ENCODE results near the gene CBX4.
"Not testable (repeated sequence)": the region's sequence is repeated elsewhere in the genome, so short reads cannot be mapped to it uniquely, and the experiment has no call there.

CBX4 gene

DNA sequence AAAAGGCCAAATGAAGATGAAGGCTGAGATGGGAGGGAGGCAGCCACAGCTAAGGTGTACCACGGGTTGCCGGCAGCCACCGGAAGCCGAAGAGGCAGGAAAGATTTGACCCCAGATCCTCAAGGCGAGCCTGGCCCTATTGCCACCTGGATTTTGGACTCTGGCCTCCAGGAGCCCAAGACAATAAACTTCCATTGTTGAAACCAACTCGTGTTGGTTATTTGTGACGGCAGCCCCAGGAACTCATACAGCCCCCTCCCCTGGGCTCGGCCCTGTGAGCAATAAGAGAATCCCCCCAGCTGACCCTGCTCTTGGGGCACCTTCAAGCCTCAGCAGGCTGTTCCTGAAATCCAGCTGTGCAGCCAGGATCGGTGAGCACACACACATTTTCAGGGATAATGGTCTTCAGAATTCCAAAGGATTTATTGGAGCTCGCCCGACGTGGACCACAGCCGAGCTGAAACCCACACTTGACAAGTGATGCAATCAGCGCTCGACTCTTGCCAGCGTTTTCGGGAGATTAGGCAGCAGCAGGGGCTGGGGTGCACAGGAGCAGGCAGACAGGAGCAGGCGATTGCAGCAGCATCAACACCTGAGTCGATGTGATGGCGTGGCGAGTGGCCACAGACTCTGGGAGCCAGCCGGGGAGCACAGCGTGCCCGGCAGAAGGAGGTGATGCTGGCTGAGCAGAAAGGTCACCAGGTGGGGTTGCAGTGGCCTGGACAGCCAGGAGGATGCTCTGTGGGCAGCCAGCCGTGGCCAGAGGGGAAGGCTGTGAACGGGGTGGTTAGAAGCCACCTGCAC, 22.4 kb upstream of the CBX4 start:
- DNase-seq (ENCODE audit: low read depth in 4 of 4, low spot score in 1 of 4), result no peak

DNA sequence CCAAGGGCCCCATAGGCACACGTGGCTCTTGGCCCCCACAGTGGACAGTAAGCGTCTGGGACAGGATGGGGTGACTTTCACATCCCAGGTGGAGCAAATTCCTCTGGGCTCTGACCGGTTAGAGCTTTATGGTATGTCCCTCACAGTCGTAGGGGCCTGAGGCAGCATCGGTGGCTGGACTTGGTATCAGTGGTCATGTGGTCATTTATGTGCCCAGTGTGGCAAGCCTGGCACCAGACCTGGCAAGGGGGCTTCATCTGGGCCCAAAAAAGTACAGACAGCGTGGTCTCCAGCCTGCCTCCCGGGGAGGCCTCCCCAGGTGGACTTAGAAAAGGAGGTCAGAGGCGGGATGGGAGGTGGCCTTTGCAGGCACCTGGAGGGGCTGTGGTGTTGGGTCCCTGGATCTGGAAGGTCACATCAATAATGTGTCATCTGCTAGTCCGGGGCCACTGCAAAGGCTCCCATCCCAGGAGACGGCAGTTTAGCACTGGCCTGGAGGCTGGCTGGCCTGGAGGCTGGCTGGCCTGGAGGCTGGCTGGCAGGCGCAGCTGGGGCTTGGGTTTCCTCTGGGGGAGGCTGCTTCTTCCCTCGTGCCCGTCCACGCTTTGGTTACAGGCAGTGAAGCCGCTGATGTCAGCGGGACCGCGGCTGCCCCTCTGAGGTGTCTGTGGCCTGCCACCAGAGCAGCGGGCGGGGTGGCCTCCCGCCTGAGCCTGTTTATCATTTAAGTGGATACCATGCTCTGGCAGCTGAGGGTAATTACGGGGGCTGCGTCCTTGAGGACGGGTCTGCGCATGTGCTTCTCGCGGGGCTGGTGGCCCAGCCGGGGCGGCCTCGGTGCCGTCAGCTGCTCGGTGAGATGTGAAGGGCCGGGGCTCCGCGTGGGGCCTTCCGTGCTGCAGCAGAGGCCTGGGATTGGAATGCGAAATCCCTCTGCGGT, 20.7 kb upstream of the CBX4 start:
- DNase-seq (ENCODE audit: low read depth in 4 of 4, low spot score in 1 of 4), result no peak

DNA sequence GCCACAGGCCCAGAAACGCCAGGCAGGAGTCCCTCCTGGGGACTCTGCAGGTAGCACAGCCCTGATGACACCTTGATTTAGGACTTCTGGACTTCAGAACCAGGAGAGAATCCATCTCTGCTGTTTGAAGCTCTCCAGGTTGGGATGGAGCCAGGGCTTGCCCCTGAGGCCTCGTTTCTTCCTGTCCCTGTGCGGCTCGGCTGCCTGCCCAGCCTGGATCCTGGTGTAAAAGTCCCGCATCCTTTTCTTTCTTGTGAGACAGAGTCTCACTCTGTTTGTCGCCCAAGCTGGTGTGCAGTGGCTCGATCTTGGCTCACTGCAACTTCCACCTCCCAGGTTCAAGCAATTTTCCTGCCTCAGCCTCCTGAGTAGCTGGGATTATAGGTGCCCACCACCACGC, 17.9 kb upstream of the CBX4 start:
- DNase-seq (ENCODE audit: low read depth in 4 of 4, low spot score in 1 of 4), result no peak

DNA sequence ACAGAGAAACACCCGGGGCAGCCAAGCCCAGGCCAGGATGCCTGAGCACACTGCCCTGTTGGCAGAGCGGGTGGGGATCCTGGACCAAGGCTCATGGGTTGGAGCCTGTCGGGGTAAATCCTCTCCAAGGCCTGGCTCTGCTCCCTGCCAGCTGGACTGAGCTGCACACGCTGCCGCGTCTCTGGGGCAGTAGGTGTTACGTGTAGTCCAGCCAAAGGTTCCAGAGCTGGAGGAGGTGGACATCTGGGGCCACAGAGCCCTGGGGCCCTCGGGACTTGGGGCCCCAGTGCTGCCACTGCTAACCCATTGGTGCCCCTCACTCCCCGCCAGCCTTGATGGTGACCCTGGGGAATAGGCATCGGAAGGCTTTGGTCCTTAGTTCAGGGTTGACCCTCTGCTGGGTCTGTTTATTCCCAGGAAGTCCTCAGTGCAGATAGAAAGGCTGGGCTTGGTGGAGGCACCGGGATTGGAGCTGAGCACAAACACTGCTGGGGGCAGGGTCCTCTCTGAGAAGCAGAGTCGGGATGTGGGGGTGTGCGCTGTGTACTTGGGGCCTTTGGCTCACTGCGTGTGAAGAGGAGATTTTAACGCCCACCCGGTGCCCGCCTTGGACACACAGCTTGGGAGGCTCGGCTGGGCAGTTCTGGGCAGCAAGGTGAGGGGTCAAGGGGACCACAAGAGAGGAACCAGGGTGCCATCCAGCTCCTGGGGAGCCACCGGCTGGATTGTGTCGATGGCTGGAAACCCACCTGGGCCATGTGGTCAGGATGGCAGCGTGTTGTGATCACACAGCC, 16.3 kb upstream of the CBX4 start:
- no peak for DNase-seq (ENCODE audit: low read depth in 4 of 4, low spot score in 1 of 4)

DNA sequence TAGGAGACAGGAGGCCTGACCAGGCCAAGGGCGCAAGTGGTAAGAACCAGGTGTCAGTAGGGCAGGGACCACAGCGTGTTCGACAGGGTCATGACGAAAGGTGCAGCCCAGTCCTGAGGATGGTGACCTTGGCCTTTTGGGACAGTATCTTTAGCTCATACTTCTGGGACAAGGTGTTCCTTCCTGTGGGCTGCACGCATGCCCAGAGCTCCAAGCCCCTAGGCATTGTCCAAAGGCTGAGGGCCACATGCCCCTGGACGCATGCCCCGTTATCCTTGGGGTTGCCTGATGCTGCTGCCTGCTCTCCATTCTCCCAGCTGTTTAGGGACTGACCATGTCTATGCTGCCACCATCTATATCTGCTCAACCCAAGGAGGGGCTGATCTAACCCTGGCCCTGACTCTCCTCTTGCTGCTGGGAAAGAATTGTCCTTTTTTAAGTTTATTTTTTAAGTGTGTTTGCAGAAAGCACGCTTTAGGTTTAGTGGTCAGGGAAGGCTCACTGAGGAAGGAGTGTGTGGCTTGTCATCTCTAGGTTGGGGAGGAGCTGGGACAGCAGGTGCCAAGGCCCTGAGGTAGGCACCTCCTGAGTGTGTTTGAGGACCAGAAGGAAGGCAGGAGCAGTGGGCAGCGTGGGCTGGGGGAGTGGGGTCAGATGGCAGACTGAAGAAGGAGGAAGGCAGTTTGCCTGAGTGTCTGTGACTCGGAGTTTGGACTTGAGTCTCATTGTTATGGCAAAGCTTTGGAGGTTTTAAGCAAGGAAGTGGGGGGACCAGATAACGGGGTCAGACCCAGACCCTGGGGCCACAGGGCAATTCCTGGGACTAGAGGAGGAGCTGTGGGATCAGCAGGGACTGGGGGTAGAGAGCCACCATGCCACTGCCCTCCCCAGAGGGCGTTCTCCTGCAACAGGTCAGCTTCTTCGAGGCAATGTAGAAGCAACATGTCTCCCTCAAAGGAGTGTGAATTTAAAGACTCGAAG, 15.1 kb upstream of the CBX4 start:
- DNase-seq (ENCODE audit: low read depth in 4 of 4, low spot score in 1 of 4), result no peak

DNA sequence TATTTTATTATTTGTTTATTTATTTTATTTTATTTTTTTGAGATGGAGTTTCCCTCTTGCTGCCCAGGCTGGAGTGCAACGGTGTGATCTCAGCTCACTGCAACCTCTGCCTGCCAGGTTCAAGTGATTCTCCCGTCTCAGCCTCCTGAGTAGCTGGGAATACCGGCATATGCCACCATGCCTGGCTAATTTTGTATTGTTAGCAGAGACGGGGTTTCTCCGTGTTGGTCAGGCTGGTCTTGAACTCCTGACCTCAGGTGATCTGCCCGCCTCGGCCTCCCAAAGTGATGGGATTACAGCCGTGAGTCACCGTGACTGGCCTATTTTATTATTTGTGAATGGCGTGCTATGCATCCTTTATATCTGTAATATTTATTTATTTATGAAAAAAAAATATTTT, 13.9 kb upstream of the CBX4 start:
- DNase-seq (ENCODE audit: low read depth in 4 of 4, low spot score in 1 of 4), result not testable (repeated sequence)

DNA sequence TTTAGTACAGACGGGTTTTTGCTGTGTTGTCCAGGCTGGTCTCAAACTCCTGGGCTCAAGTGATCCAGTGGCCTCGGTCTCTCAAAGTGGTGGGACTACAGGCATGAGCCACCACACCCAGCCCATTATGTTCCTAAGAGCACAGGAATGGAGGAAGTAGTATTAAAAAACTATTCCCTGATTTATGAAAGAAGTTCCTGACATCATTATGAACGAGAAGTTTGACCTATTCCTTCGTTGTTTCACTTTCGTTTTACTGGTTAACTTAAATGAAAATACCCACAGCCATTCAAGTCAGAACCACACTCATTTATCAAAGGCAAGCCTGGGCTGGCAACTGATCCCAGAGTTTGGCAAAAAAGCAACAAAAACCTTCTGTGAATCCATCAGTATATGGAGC, 13.5 kb upstream of the CBX4 start:
- no peak for DNase-seq (ENCODE audit: low read depth in 4 of 4, low spot score in 1 of 4)

DNA sequence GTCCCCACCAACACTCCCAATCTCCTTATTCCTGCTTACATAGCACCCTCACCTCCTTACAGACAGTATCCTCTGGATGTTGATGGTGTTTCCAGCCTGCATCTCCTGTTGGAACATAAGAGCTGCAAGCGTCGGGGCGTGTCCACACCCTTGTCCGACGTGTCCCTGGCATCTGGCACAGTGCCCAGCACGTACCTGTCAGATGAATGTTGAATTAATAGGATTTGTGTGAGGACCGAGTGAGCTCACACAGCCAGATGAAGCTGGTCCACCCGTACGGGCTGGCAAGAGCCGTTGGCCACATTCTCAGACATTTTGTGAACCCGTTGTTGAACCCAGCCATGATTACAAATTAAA, 12.2 kb upstream of the CBX4 start:
- no peak for DNase-seq (ENCODE audit: low read depth in 4 of 4, low spot score in 1 of 4)

DNA sequence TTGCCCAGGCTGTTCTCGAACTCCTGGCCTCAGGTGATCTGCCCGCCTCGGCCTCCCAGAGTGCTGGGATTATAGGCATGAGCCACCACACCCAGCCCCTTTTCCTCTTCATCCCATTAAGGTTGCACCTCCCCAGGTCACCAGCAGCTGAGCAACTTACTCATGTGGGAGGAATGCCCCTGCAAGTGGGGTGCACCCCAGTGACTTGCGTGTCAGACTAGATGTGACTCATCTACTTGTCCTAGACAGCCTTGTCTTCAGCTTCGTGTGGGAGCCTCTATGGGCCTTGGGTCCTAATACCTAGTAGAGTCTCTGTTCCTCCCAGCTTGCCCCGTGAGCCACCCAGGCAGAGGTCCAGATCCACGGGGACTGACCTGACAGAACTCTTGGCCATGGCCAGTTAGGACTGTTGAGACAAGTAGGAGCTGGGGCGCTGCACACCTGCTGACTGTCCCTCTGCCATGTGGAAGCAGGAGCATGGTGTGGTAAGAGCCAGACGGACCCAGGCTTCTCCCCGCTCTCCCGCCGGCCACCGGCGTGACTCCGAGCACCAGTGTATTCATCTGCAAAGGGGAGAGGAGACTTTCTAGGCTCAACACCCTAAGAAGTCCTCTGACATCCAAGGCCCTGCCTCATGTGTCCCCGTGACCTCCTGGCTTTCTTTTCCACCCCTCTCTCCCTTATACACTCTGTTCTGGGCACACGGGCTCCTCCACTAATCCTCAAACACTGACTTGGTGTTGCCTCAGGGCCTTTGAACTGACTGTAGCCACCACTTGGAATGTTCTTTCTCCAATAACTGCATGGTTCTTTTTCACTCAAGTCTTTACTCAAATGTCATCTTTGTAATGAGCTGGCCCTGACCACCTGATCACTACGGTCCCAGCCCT, 11.6 kb upstream of the CBX4 start:
- no peak for DNase-seq (ENCODE audit: low read depth in 4 of 4, low spot score in 1 of 4)

DNA sequence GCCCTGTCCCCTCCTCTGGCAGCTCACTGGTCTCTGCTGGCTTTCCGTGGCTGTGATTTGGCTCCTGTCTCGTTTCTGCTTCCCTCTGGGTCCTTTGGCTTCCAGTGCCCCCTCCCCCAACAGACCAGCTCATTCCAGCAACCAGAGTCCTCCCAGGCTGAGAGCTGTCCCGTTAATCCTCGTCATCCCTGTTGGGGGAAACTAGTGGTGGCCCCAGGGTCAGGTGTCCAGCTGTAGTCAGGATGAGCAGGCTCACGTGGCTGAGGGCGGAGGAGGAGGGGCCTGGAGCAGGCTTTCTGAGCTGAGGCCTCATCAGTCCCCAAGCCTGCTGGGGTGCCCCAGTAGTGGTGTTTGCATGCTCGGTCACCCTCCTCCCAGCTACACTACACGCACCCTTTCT, 10.7 kb upstream of the CBX4 start:
- DNase-seq (ENCODE audit: low read depth in 4 of 4, low spot score in 1 of 4), result no peak

DNA sequence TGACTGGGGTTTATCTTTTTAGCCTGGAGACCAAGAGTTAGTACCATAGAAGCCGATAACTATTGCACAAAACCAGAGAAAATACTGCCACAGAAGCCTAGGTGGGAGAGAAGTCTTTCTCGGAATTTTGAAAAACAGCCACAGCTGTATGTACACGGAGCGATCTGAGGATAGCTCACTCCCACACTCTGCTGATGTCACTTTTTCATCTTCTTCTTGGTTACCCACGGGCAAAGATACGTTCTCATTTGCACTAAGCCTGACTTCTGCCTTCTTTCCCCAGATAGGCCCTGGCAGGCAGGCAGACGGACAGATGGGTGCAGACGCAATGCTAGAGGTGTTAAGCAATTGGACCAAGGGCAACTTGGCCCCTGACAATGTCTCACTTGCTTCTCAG, 9.1 kb upstream of the CBX4 start:
- no peak for DNase-seq (ENCODE audit: low read depth in 4 of 4, low spot score in 1 of 4)

DNA sequence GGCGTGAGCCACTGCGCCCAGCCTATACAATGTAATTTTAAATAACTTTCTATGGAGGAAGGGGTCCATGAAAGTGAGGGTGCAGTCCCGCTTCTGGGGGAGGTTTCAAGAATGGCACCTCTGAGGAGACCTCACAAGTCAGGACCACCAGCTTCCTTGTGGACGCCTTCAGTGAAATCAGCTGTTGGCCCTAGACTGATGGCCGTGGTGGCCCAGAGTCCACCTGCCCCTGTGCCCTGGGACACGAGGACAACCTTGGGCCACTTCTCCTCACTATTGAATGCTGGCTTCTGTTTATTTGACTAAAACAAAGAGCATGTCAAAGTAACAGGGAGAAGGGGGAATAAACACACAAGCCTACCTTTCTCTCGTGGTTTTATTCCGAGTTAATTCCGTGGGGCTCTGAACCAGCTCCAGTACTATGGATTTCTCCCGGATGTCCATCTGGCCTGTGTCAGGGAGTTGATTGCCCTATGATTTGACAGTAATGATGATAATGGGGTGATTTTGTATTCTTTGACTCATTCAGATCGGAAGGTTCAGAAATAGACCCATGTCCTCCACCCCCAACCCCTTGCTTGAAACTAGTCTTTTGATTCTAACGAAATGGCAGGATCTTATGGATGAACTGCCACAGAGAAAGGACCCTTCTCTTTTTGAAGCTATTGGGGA, 8.6 kb upstream of the CBX4 start:
- DNase-seq (ENCODE audit: low read depth in 4 of 4, low spot score in 1 of 4), result no peak

DNA sequence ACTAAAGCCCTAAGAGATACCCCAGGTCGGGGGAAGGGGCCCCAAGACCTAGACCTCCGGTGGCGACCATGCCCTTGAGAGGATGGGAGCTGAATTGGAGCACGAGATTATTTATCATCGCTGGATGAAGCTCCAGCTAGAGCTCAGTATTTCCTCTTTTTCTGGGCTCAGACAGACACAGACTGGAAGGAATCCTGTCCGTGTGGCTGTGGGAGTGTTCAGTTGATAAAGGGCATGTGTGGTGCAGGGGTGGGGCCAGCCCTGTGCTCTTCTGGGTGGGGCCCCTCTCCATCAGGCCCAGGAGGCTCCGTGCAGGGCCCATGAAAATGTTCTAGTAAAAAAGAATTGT, 6.3 kb upstream of the CBX4 start:
- DNase-seq (ENCODE audit: low read depth in 4 of 4, low spot score in 1 of 4), result no peak

DNA sequence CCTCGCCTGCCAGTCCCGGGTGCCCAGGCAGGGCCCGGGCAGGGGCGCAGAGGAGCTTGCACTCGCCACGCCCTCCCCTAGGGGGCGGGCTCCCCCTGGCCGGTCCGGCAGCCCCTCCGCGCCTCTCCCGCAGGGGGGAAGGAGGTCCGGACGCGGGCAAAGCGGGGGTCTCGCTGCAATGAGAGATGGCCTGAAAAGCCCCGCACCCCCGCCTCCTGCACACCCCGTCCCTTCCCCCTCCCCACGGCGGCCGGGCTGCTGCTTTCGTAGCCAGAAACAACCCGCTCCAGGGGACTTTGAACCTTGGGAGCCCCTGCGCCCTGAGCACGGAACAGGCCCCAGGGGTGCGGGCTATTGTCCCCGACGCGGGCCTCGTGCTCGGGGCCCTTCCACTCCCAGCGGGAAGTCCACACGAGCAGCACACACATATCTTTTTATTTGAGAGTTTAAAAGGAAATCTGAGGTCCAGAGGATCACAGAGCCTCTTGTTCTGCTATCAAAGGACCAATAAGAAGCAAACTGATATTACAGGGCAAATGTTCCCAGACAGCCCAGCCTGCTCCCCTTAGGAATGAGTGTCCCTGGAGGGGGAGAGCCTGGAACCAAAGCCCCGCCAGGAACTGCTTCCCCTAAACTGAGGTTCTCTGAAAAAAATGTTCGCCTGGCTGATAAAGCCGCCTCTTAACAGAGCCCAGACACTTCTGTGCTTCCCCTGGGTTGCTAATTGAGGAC, 5.8 kb upstream of the CBX4 start:
- no peak for DNase-seq (ENCODE audit: low read depth in 4 of 4, low spot score in 1 of 4)

DNA sequence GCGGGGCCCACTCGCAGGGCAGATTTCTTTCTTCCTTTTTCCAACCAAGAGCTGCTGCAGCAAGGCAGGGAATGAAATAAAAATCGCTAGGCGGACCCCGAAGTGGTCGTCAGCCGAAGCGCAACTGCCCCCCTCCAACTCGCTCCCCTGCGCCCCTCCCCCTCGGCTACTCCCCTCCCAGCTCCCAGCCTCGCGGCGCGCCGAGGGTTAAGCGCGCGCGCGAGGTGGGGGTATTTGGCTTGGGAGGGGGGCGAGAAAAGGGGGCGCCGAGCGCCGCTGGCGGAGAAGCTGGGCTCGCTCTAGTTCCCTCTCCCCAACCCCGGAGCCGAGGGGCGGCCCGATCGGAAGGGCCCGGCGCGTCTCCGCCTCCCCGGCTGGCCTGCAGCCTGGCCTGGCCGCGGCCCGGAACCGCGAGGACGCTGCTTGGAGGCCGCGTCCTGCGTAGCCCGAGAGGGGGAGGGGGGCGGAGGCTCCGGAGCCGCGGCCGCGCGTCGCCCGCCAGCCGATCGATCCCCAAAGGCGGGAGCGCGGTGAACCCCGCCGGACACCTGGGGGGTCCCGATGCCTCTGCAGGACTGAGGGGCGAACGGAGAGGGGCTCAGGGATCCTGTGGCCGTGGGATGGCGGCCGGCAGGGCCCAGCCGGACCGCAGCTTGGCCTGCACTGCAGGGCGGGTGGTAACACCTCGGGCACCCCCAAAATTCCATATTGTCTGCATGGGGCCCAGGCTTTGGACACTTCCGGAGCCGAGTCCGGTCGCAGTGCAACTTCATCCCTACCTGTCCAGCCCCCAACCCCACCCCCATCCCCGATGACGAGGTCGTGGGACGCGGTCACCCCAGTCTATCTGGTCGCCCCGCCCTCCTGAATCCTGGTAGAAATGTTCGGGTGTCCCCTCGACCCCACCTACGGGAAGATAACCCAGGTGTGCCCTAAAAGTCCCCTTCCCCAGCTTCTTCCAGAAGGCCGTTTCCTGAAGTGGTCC, 4.9 kb upstream of the CBX4 start:
- DNase-seq (ENCODE audit: low read depth in 4 of 4, low spot score in 1 of 4), result no peak

DNA sequence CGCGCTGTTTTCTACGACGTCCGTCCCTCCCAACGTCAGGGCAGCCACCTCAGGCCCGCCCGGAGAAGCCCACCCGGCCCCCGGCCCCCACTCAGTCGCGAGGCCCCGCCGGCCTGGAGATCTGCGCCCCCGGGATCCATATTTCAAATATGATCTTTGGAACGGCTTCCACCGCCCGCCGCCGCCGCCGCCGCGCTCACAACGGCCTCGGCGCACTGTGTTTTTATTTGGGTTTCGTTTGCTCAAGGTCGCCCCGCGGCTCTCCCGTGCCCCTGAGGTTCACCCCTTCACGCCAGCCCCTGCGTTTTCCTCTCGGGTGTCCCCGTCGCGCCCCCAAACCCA, 4.2 kb upstream of the CBX4 start:
- DNase-seq (ENCODE audit: low read depth in 4 of 4, low spot score in 1 of 4), result no peak

All from stimulated activated CD4-positive, alpha-beta T cell treated with anti-CD3 and anti-CD28 coated beads, Interleukin-1b, Interleukin-23, amount 100 ng/mL, for 24 hours (primary cell).